Muscle of arm (tissue), 12 donors: ENCODE measurements around the gene DIS3L2. TPM values are rescaled to one million over a fixed set of nuclear protein-coding genes. Genes with fewer than 3 reads are reported as not detected.
"Not testable (repeated sequence)": the region's sequence is repeated elsewhere in the genome, so short reads cannot be mapped to it uniquely, and the experiment has no call there.

ENCODE experiments used
- DNase-seq: peaks from one replicate; pipeline ENCODE4 v3.0.0-alpha.2; 2013
- polyA plus RNA-seq, 12 donors: library from polyadenylated mRNA; unstranded; fragments of 120-200 nt; gene quantifications; one replicate each; pipeline ENCODE4 v1.2.1, GENCODE V29; 2013; ENCODE audit not compliant: insufficient read length in 12 of 12

DIS3L2 gene
- polyA plus RNA-seq, 12 donors, result 18.9 to 49.8 (median 20.4) TPM; not detected in 1

DNA sequence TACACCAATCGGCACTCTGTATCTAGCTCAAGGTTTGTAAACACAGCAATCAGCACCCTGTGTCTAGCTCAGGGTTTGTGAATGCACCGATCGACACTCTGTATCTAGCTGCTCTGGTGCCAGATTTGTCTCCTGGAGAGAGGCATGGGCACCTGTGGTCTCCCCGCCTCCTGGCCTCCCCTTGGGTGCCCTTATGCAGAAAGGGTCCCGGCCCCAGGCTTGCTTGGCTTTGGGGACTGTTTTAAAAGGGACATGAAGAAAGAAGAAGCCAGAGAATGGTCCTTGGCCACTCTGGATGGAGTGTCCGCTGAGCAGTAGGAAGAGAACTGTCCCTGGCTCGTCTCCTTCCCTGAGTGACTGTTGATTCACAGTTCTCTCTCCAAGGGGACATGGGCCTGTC is 405.5 kb downstream of the DIS3L2 start:
- no peak for DNase-seq

DNA sequence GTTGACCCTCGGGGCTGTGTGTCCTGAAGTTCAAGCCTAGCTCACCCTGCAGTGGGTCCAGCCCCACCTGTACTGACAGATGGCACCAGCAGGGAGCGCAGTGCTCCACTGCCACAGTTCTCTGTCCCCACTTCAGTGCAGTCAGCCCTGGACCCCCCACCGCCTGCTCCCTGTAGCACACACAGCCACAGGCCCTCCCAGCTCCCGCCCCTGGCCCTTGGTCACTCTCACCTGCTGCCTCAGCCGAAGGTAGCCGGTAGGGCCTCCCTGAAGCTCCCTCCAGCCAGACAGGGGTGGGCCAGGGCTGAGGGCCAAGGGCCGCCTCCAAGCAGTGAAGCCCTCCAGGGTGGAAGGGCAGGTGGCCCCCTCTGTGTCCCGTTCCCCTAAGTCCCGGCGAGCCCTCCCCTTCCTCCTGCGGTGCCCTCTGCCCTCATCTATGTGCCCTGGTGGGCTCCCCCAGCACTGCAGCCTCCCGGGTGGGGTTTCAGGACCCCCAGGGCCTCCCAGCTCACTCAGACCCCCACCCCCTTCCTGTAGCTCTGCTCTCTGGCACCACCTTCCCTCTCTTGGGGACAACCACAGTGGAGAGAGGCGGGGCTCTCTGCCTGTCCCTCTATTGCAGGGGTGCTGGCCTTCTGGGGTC is 406.2 kb downstream of the DIS3L2 start:
- DNase-seq, result no peak

DNA sequence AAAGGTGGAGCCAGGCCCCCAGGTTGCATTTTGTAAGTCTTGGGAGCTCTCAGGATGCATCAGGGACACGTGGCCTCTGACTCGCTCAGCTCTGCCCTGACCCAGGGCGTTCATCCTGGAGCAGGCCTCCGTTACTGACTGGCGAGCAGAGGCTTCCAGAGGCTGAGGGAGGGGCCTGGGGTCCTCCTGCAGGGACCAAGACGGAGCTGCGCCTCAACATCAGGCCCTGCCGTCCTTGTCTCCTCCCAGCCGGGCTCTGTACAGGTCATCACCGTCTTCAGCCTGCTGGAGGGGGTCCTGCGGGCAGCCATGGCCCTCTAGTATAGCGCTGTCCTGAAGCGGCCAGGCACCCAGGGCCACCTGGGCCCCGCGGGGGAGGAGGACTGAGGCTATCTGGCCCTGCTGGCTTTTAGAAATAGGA is 406.8 kb downstream of the DIS3L2 start:
- no peak for DNase-seq

DNA sequence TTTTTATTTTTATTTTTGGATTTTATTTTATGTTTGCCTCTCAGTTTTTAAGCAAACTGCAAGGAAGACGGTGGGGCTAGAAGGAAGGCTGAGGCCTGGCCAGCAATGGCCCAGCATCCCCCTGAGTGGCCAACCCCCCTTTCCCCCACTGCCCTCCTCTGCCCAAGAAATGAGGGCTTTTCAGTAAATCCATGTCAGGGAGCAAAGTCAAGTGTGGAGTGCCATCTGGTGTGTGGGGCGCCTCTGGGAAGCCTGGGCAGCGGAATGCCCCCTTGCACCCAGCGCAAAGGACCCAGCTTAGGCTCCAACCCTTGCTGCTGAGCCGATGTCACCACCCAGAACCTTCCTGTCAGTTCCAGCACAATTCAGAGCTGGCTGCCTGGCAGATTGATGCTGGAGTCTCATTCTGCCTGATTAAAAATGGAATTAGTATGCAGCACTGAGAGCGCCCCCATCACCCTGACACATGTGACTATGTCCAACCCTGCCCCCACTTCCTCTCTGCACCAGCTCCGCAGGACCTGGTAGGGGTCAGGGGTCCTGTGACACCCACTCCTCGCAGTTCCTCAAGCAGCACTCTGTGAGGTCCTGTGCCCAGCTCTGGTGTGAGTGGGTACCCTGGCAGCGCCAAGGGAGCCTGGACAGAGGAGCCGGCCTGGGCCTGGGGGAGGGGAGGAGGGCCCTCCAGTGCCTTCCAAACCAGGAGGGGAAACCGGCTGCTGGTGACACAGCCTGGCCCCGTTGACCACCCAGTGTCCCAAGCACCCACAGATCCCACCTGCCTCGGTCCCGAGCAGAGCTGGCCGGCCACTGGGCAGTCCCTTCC is 407.8 kb downstream of the DIS3L2 start:
- DNase-seq, result no peak

DNA sequence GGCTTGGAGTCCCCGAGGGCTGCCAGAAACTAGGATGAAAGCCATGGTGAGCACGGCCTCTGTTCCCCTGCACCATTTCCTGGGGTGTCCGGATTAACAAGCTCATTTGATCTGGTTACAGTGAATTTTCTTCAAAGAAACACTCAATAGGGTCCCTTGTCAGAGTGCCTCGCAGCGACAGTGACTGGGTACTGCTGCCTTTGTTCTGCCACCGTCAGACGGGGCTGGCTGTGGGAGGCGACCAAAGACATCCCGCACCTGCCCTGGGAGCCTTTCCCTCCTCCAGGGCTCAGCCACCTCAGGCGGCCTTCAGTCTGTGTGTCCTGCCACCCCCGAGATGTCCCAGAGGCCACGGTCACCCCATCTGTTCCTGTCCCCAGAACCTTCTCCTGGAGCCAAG is 408.5 kb downstream of the DIS3L2 start:
- DNase-seq, result not testable (repeated sequence)

DNA sequence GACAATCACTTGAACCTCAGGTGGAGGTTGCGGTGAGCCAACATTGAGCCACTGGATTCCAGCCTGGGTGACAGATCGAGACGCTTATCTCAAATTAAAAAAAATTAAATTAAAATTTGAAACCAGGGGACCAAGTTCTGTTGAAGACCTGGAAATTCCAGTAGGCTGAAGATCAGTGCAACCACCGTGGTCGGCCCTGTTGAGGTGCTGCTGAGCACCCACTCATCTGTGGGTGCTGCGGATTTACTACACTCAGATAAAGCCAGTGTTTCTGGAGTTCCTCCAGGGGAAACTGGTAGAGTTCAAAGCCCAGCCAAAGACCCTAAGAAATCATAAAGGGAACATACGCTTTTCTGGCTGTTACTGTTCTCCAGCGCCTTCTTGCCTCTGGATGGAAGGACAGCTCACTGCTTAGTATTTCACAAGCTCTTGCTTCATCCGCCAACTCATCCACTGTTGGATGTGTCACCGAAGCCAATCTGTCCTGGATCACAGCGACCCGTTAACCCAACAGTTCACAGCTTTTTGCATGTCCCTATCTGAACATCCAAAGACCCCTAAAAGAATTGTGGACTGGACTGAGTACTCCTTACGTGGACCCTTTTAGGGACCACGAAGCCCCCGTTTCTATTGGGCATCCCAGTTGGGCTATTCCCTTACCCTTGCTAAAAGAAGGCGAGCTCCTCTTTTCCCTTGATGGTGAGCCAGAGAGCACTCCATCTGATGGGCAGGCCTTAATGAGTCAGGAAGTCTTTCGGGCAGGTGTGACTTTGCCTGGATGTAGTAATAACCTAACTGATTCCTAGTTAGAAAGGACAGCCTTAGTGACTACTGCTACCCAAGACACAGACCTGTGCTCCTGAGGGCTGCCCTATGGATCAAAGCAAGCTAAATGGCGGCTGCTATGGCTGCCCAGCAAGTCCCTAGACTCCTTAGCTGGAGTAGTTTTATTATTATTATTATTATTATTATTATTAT is 411.0 kb downstream of the DIS3L2 start:
- DNase-seq, result no peak

DNA sequence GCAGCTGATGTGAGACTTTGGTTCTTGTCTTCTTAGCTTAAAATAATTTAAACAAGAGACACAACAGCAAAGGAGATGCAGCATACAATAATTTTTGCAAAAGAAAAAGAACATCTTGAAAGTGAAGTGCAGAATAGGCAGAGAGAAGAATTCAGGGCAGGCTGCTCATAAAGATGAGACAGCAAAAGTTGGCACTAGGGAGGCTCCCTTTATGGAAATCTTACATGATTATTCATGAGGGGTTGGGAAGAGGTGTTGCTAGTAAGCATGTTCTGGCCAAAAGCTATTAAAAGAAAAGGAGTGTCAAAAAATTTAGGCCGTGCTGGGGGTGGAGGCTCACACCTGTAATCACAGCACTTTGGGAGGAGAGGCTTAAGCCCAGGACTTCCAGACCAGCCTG is 412.8 kb downstream of the DIS3L2 start:
- DNase-seq, result no peak

DNA sequence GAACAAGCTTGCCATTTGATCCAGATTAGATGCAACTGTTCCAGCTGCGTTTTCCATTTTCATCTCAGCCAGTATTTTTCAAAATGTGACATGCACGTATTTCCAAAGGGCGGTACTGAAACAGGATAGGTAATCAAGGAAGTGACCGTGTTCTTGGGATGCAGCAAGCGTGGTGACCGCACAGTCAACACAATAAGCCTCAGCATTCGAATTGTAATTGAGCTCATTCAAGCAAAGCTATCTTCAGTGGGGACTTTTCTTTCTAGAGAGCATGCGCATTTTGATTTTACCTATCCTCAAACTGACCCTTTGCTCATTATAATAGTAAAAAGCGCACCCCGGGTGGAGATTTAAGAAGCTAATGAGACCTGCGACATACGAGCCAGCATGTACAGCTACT is 413.7 kb downstream of the DIS3L2 start:
- no peak for DNase-seq

DNA sequence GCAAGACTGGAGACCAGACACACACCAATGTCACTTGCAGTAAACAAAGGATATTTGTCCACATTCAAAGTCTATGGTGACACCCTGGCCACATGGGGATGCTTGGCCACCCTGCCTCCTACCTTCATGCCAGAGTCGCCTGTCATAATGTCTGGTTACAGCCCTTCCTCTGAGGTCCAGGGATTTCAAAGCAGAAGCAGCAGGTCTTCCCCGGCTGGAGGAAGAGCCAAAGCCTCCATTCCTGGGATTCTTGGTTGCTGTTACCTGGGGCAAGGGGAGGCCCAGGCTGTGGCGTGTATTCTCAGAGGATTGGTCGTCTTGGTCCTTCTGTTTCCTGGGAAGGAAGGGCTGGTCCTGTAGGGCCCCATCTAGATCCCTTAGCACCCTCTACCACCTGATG is 414.7 kb downstream of the DIS3L2 start:
- no peak for DNase-seq

DNA sequence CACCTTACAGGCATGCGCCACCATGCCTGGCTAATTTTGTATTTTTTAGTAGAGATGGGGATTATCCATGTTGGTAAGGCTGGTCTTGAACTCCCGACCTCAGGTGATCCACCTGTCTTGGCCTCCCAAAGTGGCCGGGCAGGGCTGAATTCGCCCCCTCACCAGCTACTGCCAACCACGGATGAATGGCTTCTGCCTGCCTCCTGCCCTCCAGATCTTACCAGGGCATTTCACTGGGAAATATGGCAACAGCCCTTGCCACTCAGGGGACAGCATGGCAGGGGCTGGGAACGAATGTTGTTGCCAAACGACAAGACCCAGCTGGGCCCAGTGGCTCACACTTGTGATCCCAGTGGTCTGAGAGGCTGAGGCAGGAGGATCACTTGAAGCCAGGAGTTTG is 415.2 kb downstream of the DIS3L2 start:
- DNase-seq, result no peak

DNA sequence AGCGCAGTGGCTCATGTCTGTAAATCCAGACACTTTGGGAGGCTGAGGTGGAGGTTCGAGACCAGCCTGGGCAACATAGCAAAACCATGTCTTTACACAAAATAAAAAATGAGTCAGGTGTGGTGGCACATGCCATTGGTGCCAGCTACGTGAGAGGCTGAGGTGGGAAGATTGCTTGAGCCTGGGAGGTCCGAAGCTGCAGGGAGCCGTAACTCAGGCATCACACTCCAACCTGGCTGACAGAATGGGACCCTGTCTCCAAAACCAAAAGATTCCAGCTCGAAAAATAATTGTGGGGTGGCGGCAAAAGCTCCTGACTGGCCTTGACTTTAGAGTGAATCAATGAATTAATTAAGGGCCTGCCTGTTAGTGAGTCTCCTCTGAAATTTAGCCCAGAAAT is 415.8 kb downstream of the DIS3L2 start:
- no peak for DNase-seq

DNA sequence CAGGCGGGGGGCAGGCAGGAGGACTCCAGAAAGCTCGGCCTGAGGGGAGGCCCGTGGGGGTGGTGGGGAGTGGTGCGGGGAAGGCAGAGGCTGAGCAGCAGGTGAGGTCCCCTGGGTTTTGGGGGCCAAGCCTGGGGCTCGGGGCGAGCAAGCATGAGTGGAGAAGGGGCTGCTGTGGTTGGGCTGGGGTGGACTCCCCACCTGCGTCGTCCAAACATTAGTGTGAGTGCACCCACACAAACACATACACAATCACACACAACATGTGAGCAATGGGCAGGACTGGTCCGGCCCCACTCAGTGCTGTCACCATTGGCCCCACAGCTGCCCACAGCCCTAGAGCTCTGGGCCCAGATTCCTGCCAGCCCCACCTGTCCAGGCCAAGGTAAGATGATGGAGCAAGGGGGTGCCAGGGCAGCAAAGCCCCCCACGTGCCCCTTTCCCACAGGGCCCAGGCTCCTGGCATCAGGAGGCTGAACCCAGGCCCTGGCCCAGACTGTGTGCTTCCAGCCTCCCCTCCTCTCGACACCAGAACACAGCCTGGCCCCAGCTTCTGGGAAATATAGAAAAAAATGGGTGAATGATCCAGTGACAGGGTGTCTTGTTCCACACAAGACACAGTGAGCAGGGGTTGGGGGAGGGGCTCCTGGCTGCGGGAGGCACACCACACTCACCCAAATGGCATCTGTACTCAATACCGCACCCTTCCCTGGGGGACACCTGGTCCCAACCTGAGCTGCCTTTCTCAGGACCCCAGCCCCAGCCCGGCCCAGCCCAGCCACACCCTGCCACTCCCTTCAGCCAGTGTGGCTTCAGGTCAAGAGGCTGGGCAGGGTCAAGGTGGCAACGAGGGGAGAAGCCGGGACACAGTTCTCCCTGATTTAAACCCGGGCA is 416.6 kb downstream of the DIS3L2 start:
- no peak for DNase-seq

DNA sequence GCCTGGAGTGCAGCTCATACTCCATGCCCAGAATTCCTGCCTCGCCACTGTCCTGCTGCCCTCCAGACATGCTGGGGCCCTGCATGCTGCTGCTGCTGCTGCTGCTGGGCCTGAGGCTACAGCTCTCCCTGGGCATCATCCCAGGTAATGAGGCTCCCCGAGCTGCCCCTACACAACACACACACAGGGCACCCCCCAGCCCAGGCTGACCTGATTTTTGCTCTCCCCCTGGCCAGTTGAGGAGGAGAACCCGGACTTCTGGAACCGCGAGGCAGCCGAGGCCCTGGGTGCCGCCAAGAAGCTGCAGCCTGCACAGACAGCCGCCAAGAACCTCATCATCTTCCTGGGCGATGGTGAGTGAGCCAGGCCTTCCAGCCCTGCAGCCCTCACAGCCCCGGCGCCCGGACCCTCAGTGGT is 417.2 kb downstream of the DIS3L2 start, which contains the start of gene ALPP:
ALPP (plus strand) TSS at position 17 of the 417 bp plus-strand sequence; CDS start at position 69, 52 bp downstream.
- not testable (repeated sequence) for DNase-seq

DNA sequence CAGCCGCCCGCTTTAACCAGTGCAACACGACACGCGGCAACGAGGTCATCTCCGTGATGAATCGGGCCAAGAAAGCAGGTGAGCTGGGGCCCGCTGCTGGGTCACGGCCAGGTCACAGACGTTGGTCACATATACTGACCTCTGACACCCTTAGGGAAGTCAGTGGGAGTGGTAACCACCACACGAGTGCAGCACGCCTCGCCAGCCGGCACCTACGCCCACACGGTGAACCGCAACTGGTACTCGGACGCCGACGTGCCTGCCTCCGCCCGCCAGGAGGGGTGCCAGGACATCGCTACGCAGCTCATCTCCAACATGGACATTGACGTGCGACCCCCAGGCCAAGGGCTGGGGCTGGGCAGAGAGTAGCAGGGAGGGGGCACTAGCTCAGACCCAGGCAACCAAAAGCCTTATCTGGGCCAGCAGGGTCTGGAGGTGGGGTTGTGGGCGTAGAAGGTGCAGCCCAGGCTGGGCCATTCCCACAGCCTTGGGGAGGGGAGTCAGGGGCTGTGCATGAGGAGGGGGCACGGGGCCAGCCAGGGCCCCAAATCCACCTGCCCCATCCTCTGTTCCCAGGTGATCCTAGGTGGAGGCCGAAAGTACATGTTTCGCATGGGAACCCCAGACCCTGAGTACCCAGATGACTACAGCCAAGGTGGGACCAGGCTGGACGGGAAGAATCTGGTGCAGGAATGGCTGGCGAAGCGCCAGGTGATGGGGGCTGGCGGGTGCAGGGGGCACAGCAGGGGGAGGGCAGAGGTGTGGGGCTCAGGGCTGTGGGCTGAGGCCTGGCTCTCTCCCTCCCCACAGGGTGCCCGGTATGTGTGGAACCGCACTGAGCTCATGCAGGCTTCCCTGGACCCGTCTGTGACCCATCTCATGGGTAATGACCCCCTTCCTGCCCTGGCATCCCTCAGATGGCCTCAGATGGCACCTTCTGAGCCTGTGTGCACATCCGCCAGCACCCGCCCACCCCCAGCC is 418.4 kb downstream of the DIS3L2 start:
- DNase-seq, result not testable (repeated sequence)

DNA sequence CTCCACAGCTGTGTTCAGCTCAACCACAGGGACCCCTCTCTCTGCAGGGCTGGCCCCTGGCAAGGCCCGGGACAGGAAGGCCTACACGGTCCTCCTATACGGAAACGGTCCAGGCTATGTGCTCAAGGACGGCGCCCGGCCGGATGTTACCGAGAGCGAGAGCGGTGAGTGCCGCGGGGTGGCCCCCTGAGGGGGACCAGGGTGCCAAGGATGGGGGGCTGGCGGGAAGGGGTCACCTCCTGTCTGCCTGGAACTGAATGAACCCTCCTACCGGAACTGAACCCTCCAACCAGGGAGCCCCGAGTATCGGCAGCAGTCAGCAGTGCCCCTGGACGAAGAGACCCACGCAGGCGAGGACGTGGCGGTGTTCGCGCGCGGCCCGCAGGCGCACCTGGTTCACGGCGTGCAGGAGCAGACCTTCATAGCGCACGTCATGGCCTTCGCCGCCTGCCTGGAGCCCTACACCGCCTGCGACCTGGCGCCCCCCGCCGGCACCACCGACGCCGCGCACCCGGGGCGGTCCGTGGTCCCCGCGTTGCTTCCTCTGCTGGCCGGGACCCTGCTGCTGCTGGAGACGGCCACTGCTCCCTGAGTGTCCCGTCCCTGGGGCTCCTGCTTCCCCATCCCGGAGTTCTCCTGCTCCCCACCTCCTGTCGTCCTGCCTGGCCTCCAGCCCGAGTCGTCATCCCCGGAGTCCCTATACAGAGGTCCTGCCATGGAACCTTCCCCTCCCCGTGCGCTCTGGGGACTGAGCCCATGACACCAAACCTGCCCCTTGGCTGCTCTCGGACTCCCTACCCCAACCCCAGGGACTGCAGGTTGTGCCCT is 419.9 kb downstream of the DIS3L2 start:
- not testable (repeated sequence) for DNase-seq

DNA sequence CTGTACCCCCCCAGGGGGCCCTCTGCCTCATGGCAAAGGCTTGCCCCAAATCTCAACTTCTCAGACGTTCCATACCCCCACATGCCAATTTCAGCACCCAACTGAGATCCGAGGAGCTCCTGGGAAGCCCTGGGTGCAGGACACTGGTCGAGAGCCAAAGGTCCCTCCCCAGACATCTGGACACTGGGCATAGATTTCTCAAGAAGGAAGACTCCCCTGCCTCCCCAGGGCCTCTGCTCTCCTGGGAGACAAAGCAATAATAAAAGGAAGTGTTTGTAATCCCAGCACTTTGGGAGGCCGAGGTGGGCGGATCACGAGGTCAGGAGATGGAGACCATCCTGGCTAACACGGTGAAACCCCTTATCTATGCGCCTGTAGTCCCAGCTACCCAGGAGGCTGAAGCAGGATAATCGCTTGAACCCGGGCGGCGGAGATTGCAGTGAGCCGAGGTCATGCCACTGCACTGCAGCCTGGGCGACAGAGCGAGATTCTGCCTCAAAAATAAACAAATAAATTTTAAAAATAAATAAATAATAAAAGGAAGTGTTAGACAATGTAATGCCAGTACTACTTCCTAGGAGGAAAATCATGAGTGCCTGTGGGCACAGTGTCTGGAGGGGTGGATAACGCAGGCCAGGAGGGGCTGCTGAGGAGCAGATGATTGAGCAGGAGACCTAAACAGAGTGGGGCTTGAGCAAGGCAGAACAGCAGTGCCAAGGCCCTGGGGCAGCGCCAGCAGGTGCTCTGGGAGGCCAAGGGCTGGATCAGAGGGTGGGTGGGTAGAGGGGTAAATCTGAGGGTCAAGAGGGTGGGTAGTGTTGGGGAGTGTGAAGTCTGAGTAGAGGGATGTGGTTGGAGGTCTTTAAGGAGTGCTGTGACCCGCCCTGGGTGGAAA is 421.1 kb downstream of the DIS3L2 start:
- no peak for DNase-seq

DNA sequence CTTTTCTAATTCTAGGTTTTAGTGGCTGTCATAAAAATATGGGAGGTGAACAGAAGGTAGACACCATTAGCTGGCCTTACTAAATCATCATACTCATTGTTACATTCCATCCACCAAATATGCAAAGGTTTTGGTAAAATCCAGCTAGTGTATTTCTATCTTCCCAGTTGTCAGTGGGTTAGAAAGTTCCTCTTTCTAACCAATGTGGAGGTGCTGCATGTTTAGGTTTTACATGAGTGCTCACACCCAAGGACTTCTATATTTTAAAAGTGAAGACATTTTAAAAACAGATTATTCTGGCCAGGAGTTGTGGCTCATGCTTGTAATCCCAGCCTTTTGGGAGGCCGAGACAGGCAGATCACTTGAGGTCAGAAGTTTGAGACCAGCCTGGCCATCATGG is 423.0 kb downstream of the DIS3L2 start:
- DNase-seq, result no peak

DNA sequence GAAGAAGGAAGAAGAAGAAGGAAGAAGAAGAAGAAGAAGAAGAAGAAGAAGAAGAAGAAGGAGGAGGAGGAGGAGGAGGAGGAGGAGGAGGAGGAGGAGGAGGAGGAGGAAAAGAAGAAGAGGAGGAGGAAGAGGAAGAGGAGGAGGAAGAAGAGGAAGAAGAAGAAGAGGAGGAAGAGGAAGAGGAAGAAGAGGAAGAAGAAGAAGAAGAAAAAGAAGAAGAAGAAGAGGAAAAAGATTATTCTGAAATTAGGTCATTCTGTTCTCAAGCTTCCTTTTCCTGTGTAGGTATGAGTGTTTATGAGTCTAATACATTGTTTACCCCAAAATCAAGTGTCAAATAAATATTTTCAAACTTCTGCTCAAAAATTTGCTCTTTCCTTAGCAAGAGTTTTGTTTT is 423.5 kb downstream of the DIS3L2 start:
- DNase-seq, result not testable (repeated sequence)
